HUES64 (cell line): ENCODE measurements around the gene SYNPO2L.
A peak's percentile ranks its signal among the peaks of the same experiment; 100 is the strongest.

ENCODE experiments used
- H3K27ac ChIP-seq: 2 replicates; pipeline ENCODE4 v1.7.0; 2013; ENCODE audit warnings: low read depth, low read length, inconsistent platforms
- H3K27me3 ChIP-seq: 2 replicates; pipeline ENCODE4 v1.6.1; 2013; ENCODE audit warnings: mild to moderate bottlenecking, low read length; ENCODE audit not compliant: insufficient read depth
- H3K36me3 ChIP-seq: 2 replicates; pipeline ENCODE4 v1.6.1; 2013; ENCODE audit warnings: mild to moderate bottlenecking, low read length; ENCODE audit not compliant: insufficient read depth
- H3K4me1 ChIP-seq: 2 replicates; pipeline ENCODE4 v1.6.1; 2013; ENCODE audit warnings: mild to moderate bottlenecking, low read length, moderate library complexity; ENCODE audit not compliant: insufficient read depth
- H3K4me3 ChIP-seq: 2 replicates; pipeline ENCODE4 v1.5.1; 2013; ENCODE audit warnings: mild to moderate bottlenecking, low read length, moderate library complexity
- H3K9ac ChIP-seq: 2 replicates; pipeline ENCODE4 v1.6.1; 2013; ENCODE audit warnings: mild to moderate bottlenecking, low read depth, low read length
- H3K9me3 ChIP-seq: 2 replicates; pipeline ENCODE4 v1.6.1; 2013; ENCODE audit warnings: low read depth, low read length; ENCODE audit not compliant: insufficient read depth
- WGBS: fragments of 150-250, 120-280 bp; methylation state at CpG from one replicate; pipeline ENCODE4 v1.1.7; 2013; ENCODE audit warnings: missing lambda C conversion rate; 5-methylcytosine and 5-hydroxymethylcytosine counted together

Gene SYNPO2L

GRCh38 chr10:73601486-73601921 is 54.3 kb downstream of the SYNPO2L start:
- 46% methylated on average over 3 of the region's 3 CpGs for WGBS
- Histone ChIP-seq H3K4me1 (peaks cover 12% of the 10 kb centered on the region), H3K27me3 (no peaks in the 10 kb centered on the region), H3K36me3 (no peaks in the 10 kb centered on the region), H3K9me3 (no peaks in the 10 kb centered on the region), H3K27ac (peak overlapping the region; percentile 44), H3K9ac (peak overlapping the region; percentile 12), H3K4me3 (no peak overlapping the region)

- no peak overlapping the region for H3K9ac ChIP-seq
- H3K36me3 ChIP-seq, result no peaks in the 10 kb centered on the region
- WGBS, result 86% methylated on average over 1 of the region's 1 CpG
- H3K4me3 ChIP-seq, result no peak overlapping the region
- no peak overlapping the region for H3K27ac ChIP-seq
- no peaks in the 10 kb centered on the region for H3K9me3 ChIP-seq
- peaks cover 20% of the 10 kb centered on the region for H3K4me1 ChIP-seq
- no peaks in the 10 kb centered on the region for H3K27me3 ChIP-seq
These were observed 58.5 kb downstream of the SYNPO2L start for GRCh38 chr10:73597346-73597745.
